ENCODE results near the gene CD101. TPM values are rescaled to one million over a fixed set of nuclear protein-coding genes. Genes with fewer than 3 reads are reported as not detected.

CD101 gene
- polyA plus RNA-seq, 2 donors: 1.5 to 2.9 TPM

GRCh38 chr1:116983678-116984077 is 17.9 kb upstream of the CD101 start:
- 73 to 79% methylated on average over 4 of the region's 4 CpGs for WGBS, 2 donors
- H3K27ac ChIP-seq (ENCODE audit: low read depth in 2 of 2, low read length in 1 of 2): no peak overlapping the region
- no peak overlapping the region for H3K4me3 ChIP-seq (ENCODE audit: low read depth in 1 of 2, low read length in 2 of 2)
- H3K27me3 ChIP-seq (ENCODE audit: control insufficient read depth in 1 of 2, insufficient read depth in 2 of 2, low read length in 2 of 2): no peaks in the 10 kb centered on the region
- H3K4me1 ChIP-seq (ENCODE audit: control insufficient read depth in 2 of 2, insufficient read depth in 2 of 2, low read length in 1 of 2): peaks cover 2% of the 10 kb centered on the region in 2 donors
- H3K36me3 ChIP-seq (ENCODE audit: control insufficient read depth in 2 of 2, insufficient read depth in 2 of 2, low read length in 1 of 2): peaks cover 0 to 7% of the 10 kb centered on the region in 2 donors
- H3K9me3 ChIP-seq (ENCODE audit: control insufficient read depth in 2 of 2, insufficient read depth in 1 of 2, low read depth in 1 of 2, low read length in 1 of 2): no peaks in the 10 kb centered on the region

GRCh38 chr1:116984406-116985160 is 17.0 kb upstream of the CD101 start:
- Histone ChIP-seq H3K36me3 (ENCODE audit: control insufficient read depth in 2 of 2, insufficient read depth in 2 of 2, low read length in 1 of 2) (peaks cover 0 to 7% of the 10 kb centered on the region in 2 donors), H3K27me3 (ENCODE audit: control insufficient read depth in 1 of 2, insufficient read depth in 2 of 2, low read length in 2 of 2) (no peaks in the 10 kb centered on the region), H3K27ac (ENCODE audit: low read depth in 2 of 2, low read length in 1 of 2) (no peak overlapping the region), H3K4me3 (ENCODE audit: low read depth in 1 of 2, low read length in 2 of 2) (no peak overlapping the region), H3K4me1 (ENCODE audit: control insufficient read depth in 2 of 2, insufficient read depth in 2 of 2, low read length in 1 of 2) (peaks cover 2 to 6% of the 10 kb centered on the region in 2 donors), H3K9me3 (ENCODE audit: control insufficient read depth in 2 of 2, insufficient read depth in 1 of 2, low read depth in 1 of 2, low read length in 1 of 2) (no peaks in the 10 kb centered on the region)
- 84 to 86% methylated on average over 14 of the region's 14 CpGs for WGBS, 2 donors

- Histone ChIP-seq H3K4me1 (ENCODE audit: control insufficient read depth in 2 of 2, insufficient read depth in 2 of 2, low read length in 1 of 2) (peaks cover 4 to 7% of the 10 kb centered on the region in 2 donors), H3K4me3 (ENCODE audit: low read depth in 1 of 2, low read length in 2 of 2) (no peak overlapping the region), H3K27ac (ENCODE audit: low read depth in 2 of 2, low read length in 1 of 2) (peak overlapping the region in 1 of 2 donors; percentile 24), H3K9me3 (ENCODE audit: control insufficient read depth in 2 of 2, insufficient read depth in 1 of 2, low read depth in 1 of 2, low read length in 1 of 2) (no peaks in the 10 kb centered on the region), H3K36me3 (ENCODE audit: control insufficient read depth in 2 of 2, insufficient read depth in 2 of 2, low read length in 1 of 2) (peaks cover 0 to 7% of the 10 kb centered on the region in 2 donors), H3K27me3 (ENCODE audit: control insufficient read depth in 1 of 2, insufficient read depth in 2 of 2, low read length in 2 of 2) (no peaks in the 10 kb centered on the region)
- WGBS, 2 donors: 76 to 85% methylated on average over 29 of the region's 29 CpGs
These were observed 14.9 kb upstream of the CD101 start for GRCh38 chr1:116986421-116987255.

GRCh38 chr1:116987256-116987555 is 14.4 kb upstream of the CD101 start:
- Histone ChIP-seq H3K27me3 (ENCODE audit: control insufficient read depth in 1 of 2, insufficient read depth in 2 of 2, low read length in 2 of 2) (no peaks in the 10 kb centered on the region), H3K4me1 (ENCODE audit: control insufficient read depth in 2 of 2, insufficient read depth in 2 of 2, low read length in 1 of 2) (peaks cover 4 to 7% of the 10 kb centered on the region in 2 donors), H3K27ac (ENCODE audit: low read depth in 2 of 2, low read length in 1 of 2) (no peak overlapping the region), H3K4me3 (ENCODE audit: low read depth in 1 of 2, low read length in 2 of 2) (no peak overlapping the region), H3K36me3 (ENCODE audit: control insufficient read depth in 2 of 2, insufficient read depth in 2 of 2, low read length in 1 of 2) (peaks cover 0 to 7% of the 10 kb centered on the region in 2 donors), H3K9me3 (ENCODE audit: control insufficient read depth in 2 of 2, insufficient read depth in 1 of 2, low read depth in 1 of 2, low read length in 1 of 2) (no peaks in the 10 kb centered on the region)
- 67 to 76% methylated on average over 11 of the region's 11 CpGs for WGBS, 2 donors

GRCh38 chr1:116988248-116988647 is 13.3 kb upstream of the CD101 start:
- Histone ChIP-seq H3K4me1 (ENCODE audit: control insufficient read depth in 2 of 2, insufficient read depth in 2 of 2, low read length in 1 of 2) (peaks cover 4 to 7% of the 10 kb centered on the region in 2 donors), H3K27ac (ENCODE audit: low read depth in 2 of 2, low read length in 1 of 2) (peak overlapping the region; percentile 76 to 83)
- WGBS, 2 donors: 54 to 69% methylated on average over 7 of the region's 7 CpGs

GRCh38 chr1:116988908-116989307 is 12.7 kb upstream of the CD101 start:
- Histone ChIP-seq H3K4me1 (ENCODE audit: control insufficient read depth in 2 of 2, insufficient read depth in 2 of 2, low read length in 1 of 2) (peaks cover 4 to 7% of the 10 kb centered on the region in 2 donors), H3K4me3 (ENCODE audit: low read depth in 1 of 2, low read length in 2 of 2) (no peak overlapping the region), H3K27me3 (ENCODE audit: control insufficient read depth in 1 of 2, insufficient read depth in 2 of 2, low read length in 2 of 2) (no peaks in the 10 kb centered on the region), H3K36me3 (ENCODE audit: control insufficient read depth in 2 of 2, insufficient read depth in 2 of 2, low read length in 1 of 2) (peaks cover 0 to 7% of the 10 kb centered on the region in 2 donors), H3K27ac (ENCODE audit: low read depth in 2 of 2, low read length in 1 of 2) (peak overlapping the region; percentile 76 to 83), H3K9me3 (ENCODE audit: control insufficient read depth in 2 of 2, insufficient read depth in 1 of 2, low read depth in 1 of 2, low read length in 1 of 2) (no peaks in the 10 kb centered on the region)
- WGBS, 2 donors: 32 to 41% methylated on average over 2 of the region's 2 CpGs

More at GRCh38 chr1:116988248-116988647, 13.3 kb upstream of the CD101 start:
- H3K36me3 ChIP-seq (ENCODE audit: control insufficient read depth in 2 of 2, insufficient read depth in 2 of 2, low read length in 1 of 2): peaks cover 0 to 7% of the 10 kb centered on the region in 2 donors
- no peaks in the 10 kb centered on the region for H3K9me3 ChIP-seq (ENCODE audit: control insufficient read depth in 2 of 2, insufficient read depth in 1 of 2, low read depth in 1 of 2, low read length in 1 of 2)
- H3K27me3 ChIP-seq (ENCODE audit: control insufficient read depth in 1 of 2, insufficient read depth in 2 of 2, low read length in 2 of 2): no peaks in the 10 kb centered on the region
- H3K4me3 ChIP-seq (ENCODE audit: low read depth in 1 of 2, low read length in 2 of 2): no peak overlapping the region

- no peaks in the 10 kb centered on the region for H3K9me3 ChIP-seq (ENCODE audit: control insufficient read depth in 2 of 2, insufficient read depth in 1 of 2, low read depth in 1 of 2, low read length in 1 of 2)
- no peaks in the 10 kb centered on the region for H3K27me3 ChIP-seq (ENCODE audit: control insufficient read depth in 1 of 2, insufficient read depth in 2 of 2, low read length in 2 of 2)
- peak overlapping the region in 1 of 2 donors; percentile 41 for H3K27ac ChIP-seq (ENCODE audit: low read depth in 2 of 2, low read length in 1 of 2)
- 40 to 57% methylated on average over 5 of the region's 5 CpGs for WGBS, 2 donors
- H3K4me1 ChIP-seq (ENCODE audit: control insufficient read depth in 2 of 2, insufficient read depth in 2 of 2, low read length in 1 of 2): peaks cover 4 to 7% of the 10 kb centered on the region in 2 donors
- H3K36me3 ChIP-seq (ENCODE audit: control insufficient read depth in 2 of 2, insufficient read depth in 2 of 2, low read length in 1 of 2): peaks cover 0 to 7% of the 10 kb centered on the region in 2 donors
- no peak overlapping the region for H3K4me3 ChIP-seq (ENCODE audit: low read depth in 1 of 2, low read length in 2 of 2)
These were observed 11.7 kb upstream of the CD101 start for GRCh38 chr1:116989835-116990234.

GRCh38 chr1:116990612-116991151 is 10.9 kb upstream of the CD101 start:
- peaks cover 4 to 7% of the 10 kb centered on the region in 2 donors for H3K4me1 ChIP-seq (ENCODE audit: control insufficient read depth in 2 of 2, insufficient read depth in 2 of 2, low read length in 1 of 2)
- H3K36me3 ChIP-seq (ENCODE audit: control insufficient read depth in 2 of 2, insufficient read depth in 2 of 2, low read length in 1 of 2): peaks cover 0 to 6% of the 10 kb centered on the region in 2 donors
- H3K9me3 ChIP-seq (ENCODE audit: control insufficient read depth in 2 of 2, insufficient read depth in 1 of 2, low read depth in 1 of 2, low read length in 1 of 2): no peaks in the 10 kb centered on the region
- H3K4me3 ChIP-seq (ENCODE audit: low read depth in 1 of 2, low read length in 2 of 2): no peak overlapping the region
- 32 to 69% methylated on average over 11 to 12 of the region's 12 CpGs for WGBS, 2 donors
- peak overlapping the region; percentile 71 to 84 for H3K27ac ChIP-seq (ENCODE audit: low read depth in 2 of 2, low read length in 1 of 2)
- H3K27me3 ChIP-seq (ENCODE audit: control insufficient read depth in 1 of 2, insufficient read depth in 2 of 2, low read length in 2 of 2): no peaks in the 10 kb centered on the region

GRCh38 chr1:116991171-116991845 is 10.3 kb upstream of the CD101 start:
- Histone ChIP-seq H3K27me3 (ENCODE audit: control insufficient read depth in 1 of 2, insufficient read depth in 2 of 2, low read length in 2 of 2) (no peaks in the 10 kb centered on the region), H3K9me3 (ENCODE audit: control insufficient read depth in 2 of 2, insufficient read depth in 1 of 2, low read depth in 1 of 2, low read length in 1 of 2) (no peaks in the 10 kb centered on the region), H3K27ac (ENCODE audit: low read depth in 2 of 2, low read length in 1 of 2) (peak overlapping the region; percentile 4 to 15), H3K4me1 (ENCODE audit: control insufficient read depth in 2 of 2, insufficient read depth in 2 of 2, low read length in 1 of 2) (peaks cover 4 to 7% of the 10 kb centered on the region in 2 donors), H3K36me3 (ENCODE audit: control insufficient read depth in 2 of 2, insufficient read depth in 2 of 2, low read length in 1 of 2) (peaks cover 0 to 6% of the 10 kb centered on the region in 2 donors), H3K4me3 (ENCODE audit: low read depth in 1 of 2, low read length in 2 of 2) (no peak overlapping the region)
- 43 to 83% methylated on average over 2 of the region's 2 CpGs for WGBS, 2 donors

All from esophagus (tissue), 2 donors.